Endothelial cell of umbilical vein (primary cell): Measurements from ENCODE around the gene TPRA1. TPM values are rescaled to one million over a fixed set of nuclear protein-coding genes. Genes with fewer than 3 reads are reported as not detected.

Experiments
- BruUV-seq: library from RNA; stranded (reverse); fragments of 400-500 nt; replicated peaks from 2 replicates; lab custom pipeline; 2021; lab: Mats Ljungman, UMichigan
- CTCF ChIA-PET: fragments of 300-600, 350-600 bp; sonication (Branson Sonifier 250); formaldehyde crosslinking; loops from one replicate; lab custom pipeline; 2021; ENCODE audit warnings: antibody characterized with exemption, inconsistent platforms; lab: Charles Lee
- POLR2A ChIA-PET: fragments of 300-600, 350-600 bp; sonication (Branson Sonifier 250); formaldehyde crosslinking; loops from one replicate; lab custom pipeline; 2021; ENCODE audit warnings: antibody characterized with exemption, inconsistent platforms; lab: Charles Lee
- DNase-seq: peaks from one replicate; pipeline ENCODE4 v3.0.0-alpha.2; 2011; ENCODE audit warnings: low read depth, low spot score
- FAIRE-seq: peaks from 2 replicates; lab custom pipeline; 2011; peaks lifted over from hg19 to GRCh38; lab: Jason Lieb, UNC
- H2AFZ ChIP-seq: 2 replicates; pipeline ENCODE4 v1.6.0; 2012; ENCODE audit warnings: low read depth, low read length, control low read depth, inconsistent platforms
- H3K27ac ChIP-seq: 2 replicates; pipeline ENCODE4 v1.5.1; 2011; ENCODE audit warnings: low read depth, mild to moderate bottlenecking, control low read depth, low read length, moderate library complexity; ENCODE audit not compliant: insufficient read depth
- H3K27me3 ChIP-seq, 2 experiments: 2 replicates each; pipeline versions ENCODE4 v1.6.0 to v1.6.1; 2011; ENCODE audit warnings: low read length in 2 of 2, mixed read lengths in 1 of 2; ENCODE audit not compliant: control insufficient read depth in 2 of 2, insufficient read depth in 2 of 2
- H3K36me3 ChIP-seq, 2 experiments: 2 replicates in 1 of 2; 3 replicates in 1 of 2; pipeline ENCODE4 v1.5.1; 2011; ENCODE audit warnings: low read length in 2 of 2, mild to moderate bottlenecking in 1 of 2, moderate library complexity in 1 of 2; ENCODE audit not compliant: control insufficient read depth in 2 of 2, insufficient read depth in 2 of 2; ENCODE audit errors: extremely low read depth in 1 of 2
- H3K4me1 ChIP-seq: 3 replicates; pipeline ENCODE4 v1.5.1; 2011; ENCODE audit warnings: mild to moderate bottlenecking, low read length; ENCODE audit not compliant: control insufficient read depth, insufficient read depth; ENCODE audit errors: extremely low read depth
- H3K4me2 ChIP-seq: 2 replicates; pipeline ENCODE4 v1.6.1; 2011; ENCODE audit warnings: low read length, control low read depth, mixed read lengths; ENCODE audit not compliant: insufficient read depth
- H3K4me3 ChIP-seq, 3 experiments: fragments of 200-600 bp in 1 of 3; sonication (generic), shearing (Covaris generic) in 1 of 3; replicated peaks in 1 of 3; 2 replicates each; pipeline ENCODE4 v1.5.1; 2011 to 2016; ENCODE audit warnings: control low read depth in 3 of 3, low read length in 3 of 3, mild to moderate bottlenecking in 2 of 3, inconsistent platforms in 1 of 3, low read depth in 1 of 3, moderate library complexity in 1 of 3; ENCODE audit not compliant: insufficient read depth in 1 of 3
- H3K79me2 ChIP-seq: 2 replicates; pipeline ENCODE4 v1.6.0; 2012; ENCODE audit warnings: low read length, inconsistent platforms; ENCODE audit not compliant: control insufficient read depth, insufficient read depth
- H3K9ac ChIP-seq: replicated peaks from 2 replicates; pipeline ENCODE3; 2011; ENCODE audit warnings: low read length, control low read depth; ENCODE audit not compliant: insufficient read depth; ENCODE audit errors: extremely low read depth
- H3K9me1 ChIP-seq: replicated peaks from 3 replicates; pipeline ENCODE4 v1.6.0; 2011; ENCODE audit warnings: mild to moderate bottlenecking, low read length; ENCODE audit not compliant: control insufficient read depth, insufficient read depth; ENCODE audit errors: extremely low read depth
- H3K9me3 ChIP-seq: replicated peaks from 2 replicates; pipeline ENCODE4 v1.5.1; 2012; ENCODE audit warnings: low read length, inconsistent platforms; ENCODE audit not compliant: control insufficient read depth, insufficient read depth
- H4K20me1 ChIP-seq: replicated peaks from 2 replicates; pipeline ENCODE3; 2011; ENCODE audit warnings: mild to moderate bottlenecking, low read length; ENCODE audit not compliant: control insufficient read depth, insufficient read depth; ENCODE audit errors: extremely low read depth
- CTCF ChIP-seq, 2 donors: IDR thresholded peaks; 1 replicate in 1 of 2; 2 replicates in 1 of 2; pipeline ENCODE4 v1.5.1; 2011; ENCODE audit warnings: low read length in 2 of 2, mild to moderate bottlenecking in 2 of 2, moderate library complexity in 2 of 2, control low read depth in 1 of 2, inconsistent platforms in 1 of 2, low read depth in 1 of 2; ENCODE audit not compliant: insufficient read depth in 1 of 2; ENCODE audit errors: extremely low read depth in 1 of 2
- EZH2 ChIP-seq: IDR thresholded peaks from 2 replicates; pipeline ENCODE4 v1.6.1; 2012; ENCODE audit warnings: borderline replicate concordance, low read depth, mild to moderate bottlenecking, moderate library complexity, low read length, inconsistent platforms; ENCODE audit not compliant: severe bottlenecking
- FOS ChIP-seq: IDR thresholded peaks from 2 replicates; pipeline ENCODE4 v1.6.1; 2011; ENCODE audit warnings: mild to moderate bottlenecking, low read length, moderate library complexity, borderline replicate concordance; ENCODE audit not compliant: insufficient read depth
- GATA2 ChIP-seq: IDR thresholded peaks from 2 replicates; pipeline ENCODE4 v1.7.0; 2011; ENCODE audit warnings: low read depth, mild to moderate bottlenecking, moderate library complexity, mixed read lengths, low read length; ENCODE audit not compliant: insufficient read length, insufficient read depth
- JUN ChIP-seq: IDR thresholded peaks from 2 replicates; pipeline ENCODE4 v1.6.1; 2011; ENCODE audit warnings: borderline replicate concordance, low read depth; ENCODE audit not compliant: insufficient read length, insufficient read depth
- MAX ChIP-seq: IDR thresholded peaks from 2 replicates; pipeline ENCODE4 v1.6.1; 2011; ENCODE audit not compliant: insufficient read depth, insufficient read length
- MYC ChIP-seq: IDR thresholded peaks from one replicate; pipeline ENCODE4 v1.6.1; 2011; ENCODE audit warnings: mild to moderate bottlenecking, low read depth, low read length
- POLR2A ChIP-seq: IDR thresholded peaks from 2 replicates; pipeline ENCODE4 v1.6.1; 2012; ENCODE audit warnings: low read depth, mild to moderate bottlenecking, control low read depth, low read length
- POLR2AphosphoS5 ChIP-seq: IDR thresholded peaks from 2 replicates; pipeline ENCODE4 v1.6.1; 2012; ENCODE audit warnings: low read depth, mild to moderate bottlenecking, control low read depth, low read length, moderate library complexity; ENCODE audit not compliant: insufficient read depth
- dilution Hi-C: fragments of 300-500 bp; cut with MboI; formaldehyde crosslinking; loops from one replicate; pipeline ENCODE4 v1.15.0; 2019; ENCODE audit warnings: low sequenced_read_pairs; ENCODE audit not compliant: extremely low pct_ligation_motif_present
- intact Hi-C: fragments of 100-400 bp; cut with micrococcal nuclease; formaldehyde crosslinking; loops from one replicate; pipeline ENCODE4 v1.10.0; 2022
- polyA plus RNA-seq, 4 experiments: library from polyadenylated mRNA; depleted of rRNA in 3 of 4; stranded (reverse) in 3 of 4; unstranded in 1 of 4; fragments of >200 nt; gene quantifications; 2 replicates each; pipeline versions ENCODE4 v1.2.1 to v1.2.3, GENCODE V29; 2011 to 2012; ENCODE audit warnings: missing spikeins in 1 of 4
- total RNA-seq: library from RNA; stranded (reverse); gene quantifications from 2 replicates; pipeline ENCODE4 v1.2.3, GENCODE V29; 2021

Gene TPRA1
- total and polyA plus RNA-seq, 2 donors (not counting 3 experiments of a cell fraction or from before 2014, with no cell fraction given), result 34.3 to 58.0 TPM

- DNase-seq (no peak), FAIRE-seq (no peak)
- Histone ChIP-seq H3K79me2 (no peaks in the 10 kb centered on the region), H3K36me3 (peaks cover 4 to 14% of the 10 kb centered on the region in 2 experiments), H3K4me3 (no peak overlapping the region), H3K4me2 (no peak overlapping the region), H4K20me1 (no peaks in the 10 kb centered on the region), H3K9me3 (no peaks in the 10 kb centered on the region), H3K9ac (no peak overlapping the region), H3K27ac (no peak overlapping the region), H2AFZ (no peak overlapping the region), H3K27me3 (no peaks in the 10 kb centered on the region), H3K9me1 (no peaks in the 10 kb centered on the region), H3K4me1 (peaks cover 8% of the 10 kb centered on the region)
- intact Hi-C loops (no loop called here), dilution Hi-C loops (no loop called here)
- CTCF ChIA-PET, result no interaction called here
- BruUV-seq, result no TSS peak
- POLR2A ChIA-PET, result no interaction called here
- TF ChIP-seq FOS (no peak), POLR2AphosphoS5 (no peak), MYC (no peak), MAX (no peak), EZH2 (no peak)
Observed at GRCh38 chr3:127608362-127608718, 17.8 kb upstream of the TPRA1 start.

- Histone ChIP-seq H3K79me2 (no peaks in the 10 kb centered on the region), H3K4me1 (peaks cover 4% of the 10 kb centered on the region), H3K4me3 (no peak overlapping the region), H3K27ac (no peak overlapping the region), H4K20me1 (no peaks in the 10 kb centered on the region), H3K36me3 (peaks cover 4 to 14% of the 10 kb centered on the region in 2 experiments), H3K27me3 (no peaks in the 10 kb centered on the region), H3K4me2 (no peak overlapping the region), H3K9me3 (no peaks in the 10 kb centered on the region), H2AFZ (no peak overlapping the region), H3K9ac (no peak overlapping the region), H3K9me1 (no peaks in the 10 kb centered on the region)
- BruUV-seq, result no TSS peak
- no peak for DNase-seq
- TF ChIP-seq POLR2A, result no peak
- TF ChIP-seq MYC, result no peak
- TF ChIP-seq CTCF (IDR thresholded peaks at IDR 0.05; ENCODE audit: extremely low read depth in 1 of 2, insufficient read depth in 1 of 2, low read depth in 1 of 2, low read length in 2 of 2), result no peak
- TF ChIP-seq EZH2, result no peak
- no peak for TF ChIP-seq MAX
- TF ChIP-seq GATA2, result no peak
- no peak for TF ChIP-seq JUN
- no peak for TF ChIP-seq FOS
- TF ChIP-seq POLR2AphosphoS5, result no peak
- ChIA-PET POLR2A (no interaction called here), CTCF (interaction anchor here (0.9 kb wide), 1 partner anchor 33 kb away, joined by 6 read pairs; no protein-coding TSS in a partner anchor)
- dilution Hi-C loops, result no loop called here
- no peak for FAIRE-seq
- intact Hi-C loops, result no loop called here
Observed at GRCh38 chr3:127607675-127608361, 17.3 kb upstream of the TPRA1 start.
